HCEC 1CT (cell line): ENCODE results near the gene KIRREL3.
A peak's percentile ranks its signal among the peaks of the same experiment; 100 is the strongest.
"Not testable (repeated sequence)": the region's sequence is repeated elsewhere in the genome, so short reads cannot be mapped to it uniquely, and the experiment has no call there.

Experiments
- DNase-seq: peaks from one replicate; pipeline ENCODE4 v3.0.0-alpha.2; 2017

KIRREL3 gene

GRCh38 chr11:126391286-126391954 is 609.1 kb downstream of the KIRREL3 start:
- DNase-seq = no peak

- no peak for DNase-seq
Measured at GRCh38 chr11:126390272-126390867, 610.2 kb downstream of the KIRREL3 start.

- no peak for DNase-seq
Measured at GRCh38 chr11:126387857-126388256, 612.7 kb downstream of the KIRREL3 start.

- DNase-seq = not testable (repeated sequence)
Measured at GRCh38 chr11:126386729-126387071, 613.9 kb downstream of the KIRREL3 start.

- no peak for DNase-seq
Measured at GRCh38 chr11:126385991-126386728, 614.4 kb downstream of the KIRREL3 start.

GRCh38 chr11:126384449-126385070 is 616.0 kb downstream of the KIRREL3 start:
- DNase-seq = no peak

GRCh38 chr11:126383339-126384335 is 616.9 kb downstream of the KIRREL3 start:
- DNase-seq = no peak

GRCh38 chr11:126382641-126383040 is 617.9 kb downstream of the KIRREL3 start:
- not testable (repeated sequence) for DNase-seq

GRCh38 chr11:126381960-126382359 is 618.6 kb downstream of the KIRREL3 start:
- not testable (repeated sequence) for DNase-seq

GRCh38 chr11:126380909-126381308 is 619.7 kb downstream of the KIRREL3 start:
- no peak for DNase-seq

- DNase-seq = no peak
Measured at GRCh38 chr11:126378763-126379162, 621.8 kb downstream of the KIRREL3 start.

- DNase-seq = peak; percentile 78
Measured at GRCh38 chr11:126375726-126376125, 624.8 kb downstream of the KIRREL3 start.

GRCh38 chr11:126374562-126375300 is 625.8 kb downstream of the KIRREL3 start:
- not testable (repeated sequence) for DNase-seq

- not testable (repeated sequence) for DNase-seq
Measured at GRCh38 chr11:126373389-126374066, 627.0 kb downstream of the KIRREL3 start.
